RWPE2 (cell line): ENCODE measurements around the gene TMEM63A.

Experiments
- ATAC-seq: fragments of 200-7000 bp; cut with Tn5 transposase; 3 replicates; pipeline ENCODE4 v1.9.1; 2021; ENCODE audit warnings: low read depth
- DNase-seq: peaks from one replicate; pipeline ENCODE4 v3.0.0-alpha.2; 2020; ENCODE audit warnings: low spot score
- H3K27ac ChIP-seq: fragments of 450-650 bp; 2 replicates; pipeline ENCODE4 v1.5.1; 2017; ENCODE audit warnings: mild to moderate bottlenecking; ENCODE audit not compliant: poor library complexity, severe bottlenecking
- H3K27me3 ChIP-seq: fragments of 250-450 bp; sonication (Bioruptor Pico); 2 replicates; pipeline ENCODE4 v1.5.1; 2021; ENCODE audit warnings: mild to moderate bottlenecking, moderate library complexity; ENCODE audit not compliant: insufficient read depth, poor library complexity, severe bottlenecking
- H3K36me3 ChIP-seq: fragments of 250-450 bp; sonication (Bioruptor Pico); 2 replicates; pipeline ENCODE4 v1.5.1; 2020; ENCODE audit warnings: low read depth, mild to moderate bottlenecking, moderate library complexity
- H3K4me1 ChIP-seq: fragments of 250-450 bp; sonication (Bioruptor Pico); 2 replicates; pipeline ENCODE4 v1.5.1; 2021; ENCODE audit warnings: mild to moderate bottlenecking, moderate library complexity; ENCODE audit not compliant: insufficient read depth, poor library complexity, severe bottlenecking
- H3K4me3 ChIP-seq: fragments of 250-450 bp; sonication (Bioruptor Pico); 2 replicates; pipeline ENCODE4 v1.5.1; 2021; ENCODE audit warnings: mild to moderate bottlenecking, moderate library complexity; ENCODE audit not compliant: severe bottlenecking
- H3K9me3 ChIP-seq: fragments of 250-450 bp; sonication (Bioruptor Pico); 2 replicates; pipeline ENCODE4 v1.5.1; 2021; ENCODE audit warnings: mild to moderate bottlenecking, moderate library complexity; ENCODE audit not compliant: severe bottlenecking
- CTCF ChIP-seq: fragments of 450-650 bp; IDR thresholded peaks from one replicate; pipeline ENCODE4 v1.5.1; 2017; ENCODE audit warnings: mild to moderate bottlenecking, moderate library complexity; ENCODE audit not compliant: poor library complexity, severe bottlenecking

Gene TMEM63A

DNA sequence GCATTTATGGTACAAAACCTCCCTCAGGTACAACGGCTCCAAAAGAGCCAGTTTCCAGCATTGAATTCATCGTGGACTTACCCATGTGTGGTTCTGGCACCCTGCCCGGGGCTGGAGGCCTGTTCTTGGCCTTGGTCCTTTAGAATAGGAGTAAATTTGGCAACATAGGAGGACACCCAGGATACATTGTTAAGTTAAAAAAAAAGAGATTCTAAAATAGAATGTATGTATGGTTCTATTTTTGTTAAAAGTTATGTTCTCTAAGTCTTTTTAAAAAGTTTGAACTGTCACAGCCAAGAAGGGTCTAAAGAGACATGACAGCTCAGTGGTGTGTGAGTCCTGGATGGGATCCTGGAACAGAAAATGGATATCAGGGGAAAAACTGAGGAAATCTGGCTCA, 46.3 kb downstream of the TMEM63A start:
- no peaks in the 10 kb centered on the region for H3K4me1 ChIP-seq
- ATAC-seq = no peak
- H3K36me3 ChIP-seq = no peaks in the 10 kb centered on the region
- no peak for DNase-seq
- H3K4me3 ChIP-seq = no peak overlapping the region
- no peak overlapping the region for H3K27ac ChIP-seq
- no peaks in the 10 kb centered on the region for H3K27me3 ChIP-seq
- no peaks in the 10 kb centered on the region for H3K9me3 ChIP-seq
- no peak for TF ChIP-seq CTCF

- no peaks in the 10 kb centered on the region for H3K9me3 ChIP-seq
- no peak for DNase-seq
- no peaks in the 10 kb centered on the region for H3K4me1 ChIP-seq
- no peak overlapping the region for H3K27ac ChIP-seq
- no peak overlapping the region for H3K4me3 ChIP-seq
- no peaks in the 10 kb centered on the region for H3K27me3 ChIP-seq
- ATAC-seq = no peak
- H3K36me3 ChIP-seq = no peaks in the 10 kb centered on the region
- TF ChIP-seq CTCF = no peak
Measured at GRCh38 chr1:225834417-225835329, 47.5 kb downstream of the TMEM63A start.

GRCh38 chr1:225830841-225831240, 51.3 kb downstream of the TMEM63A start:
- Histone ChIP-seq H3K36me3 (no peaks in the 10 kb centered on the region), H3K27me3 (no peaks in the 10 kb centered on the region), H3K4me3 (no peak overlapping the region), H3K4me1 (no peaks in the 10 kb centered on the region), H3K9me3 (no peaks in the 10 kb centered on the region), H3K27ac (no peak overlapping the region)
- no peak for DNase-seq
- ATAC-seq = no peak
- TF ChIP-seq CTCF = no peak

- H3K4me1 ChIP-seq = no peaks in the 10 kb centered on the region
- H3K9me3 ChIP-seq = no peaks in the 10 kb centered on the region
- no peaks in the 10 kb centered on the region for H3K36me3 ChIP-seq
- ATAC-seq (no peak), DNase-seq (no peak)
- no peak overlapping the region for H3K4me3 ChIP-seq
- TF ChIP-seq CTCF = no peak
- no peaks in the 10 kb centered on the region for H3K27me3 ChIP-seq
- H3K27ac ChIP-seq = no peak overlapping the region
Measured at GRCh38 chr1:225828706-225829345, 53.4 kb downstream of the TMEM63A start.

- Histone ChIP-seq H3K4me3 (no peak overlapping the region), H3K27me3 (no peaks in the 10 kb centered on the region), H3K27ac (no peak overlapping the region), H3K36me3 (no peaks in the 10 kb centered on the region), H3K4me1 (no peaks in the 10 kb centered on the region), H3K9me3 (no peaks in the 10 kb centered on the region)
- no peak for ATAC-seq
- no peak for DNase-seq
- TF ChIP-seq CTCF = no peak
Measured at GRCh38 chr1:225827076-225827475, 55.1 kb downstream of the TMEM63A start.
